Measurements from ENCODE around the gene FRG2.
"Not testable (repeated sequence)": the region's sequence is repeated elsewhere in the genome, so short reads cannot be mapped to it uniquely, and the experiment has no call there.

The FRG2 gene

GRCh38 chr4:190016369-190017289 lies 10.4 kb downstream of the FRG2 start:
- Histone ChIP-seq H3K9me3 (no peaks in the 10 kb centered on the region), H3K27me3 (peaks cover 100% of the 10 kb centered on the region), H3K4me1 (ENCODE audit: control insufficient read depth in 1 of 2, insufficient read depth in 1 of 2, low read depth in 1 of 2, low read length in 1 of 2) (no peaks in the 10 kb centered on the region), H3K4me3 (ENCODE audit: low read depth in 1 of 2, low read length in 1 of 2) (no peak overlapping the region), H3K27ac (no peak overlapping the region), H3K36me3 (no peaks in the 10 kb centered on the region)
- TF ChIP-seq CTCF (IDR thresholded peaks at IDR 0.05) = no peak

- no peak for TF ChIP-seq CTCF (IDR thresholded peaks at IDR 0.05)
Measured at GRCh38 chr4:190015538-190016368, 11.3 kb downstream of the FRG2 start.

GRCh38 chr4:190014771-190015537 lies 12.1 kb downstream of the FRG2 start:
- no peaks in the 10 kb centered on the region for H3K36me3 ChIP-seq
- no peaks in the 10 kb centered on the region for H3K4me1 ChIP-seq (ENCODE audit: control insufficient read depth in 1 of 2, insufficient read depth in 1 of 2, low read depth in 1 of 2, low read length in 1 of 2)
- no peak overlapping the region for H3K27ac ChIP-seq
- no peaks in the 10 kb centered on the region for H3K9me3 ChIP-seq
- TF ChIP-seq CTCF (IDR thresholded peaks at IDR 0.05) = no peak
- peaks cover 100% of the 10 kb centered on the region for H3K27me3 ChIP-seq
- H3K4me3 ChIP-seq (ENCODE audit: low read depth in 1 of 2, low read length in 1 of 2) = no peak overlapping the region

More at GRCh38 chr4:190015538-190016368, 11.3 kb downstream of the FRG2 start:
- Histone ChIP-seq H3K4me1 (ENCODE audit: control insufficient read depth in 1 of 2, insufficient read depth in 1 of 2, low read depth in 1 of 2, low read length in 1 of 2) (no peaks in the 10 kb centered on the region), H3K9me3 (no peaks in the 10 kb centered on the region), H3K4me3 (ENCODE audit: low read depth in 1 of 2, low read length in 1 of 2) (no peak overlapping the region), H3K27ac (no peak overlapping the region), H3K27me3 (peaks cover 100% of the 10 kb centered on the region), H3K36me3 (no peaks in the 10 kb centered on the region)

GRCh38 chr4:189989941-189990340 lies 37.1 kb downstream of the FRG2 start:
- H3K27ac ChIP-seq; H3K4me3 ChIP-seq (ENCODE audit: low read depth in 1 of 2, low read length in 1 of 2); H3K36me3 ChIP-seq; H3K4me1 ChIP-seq (ENCODE audit: control insufficient read depth in 1 of 2, insufficient read depth in 1 of 2, low read depth in 1 of 2, low read length in 1 of 2); H3K9me3 ChIP-seq; H3K27me3 ChIP-seq: not testable (repeated sequence)

GRCh38 chr4:189988877-189989431 lies 38.1 kb downstream of the FRG2 start:
- TF ChIP-seq CTCF (IDR thresholded peaks at IDR 0.05) = no peak
- Histone ChIP-seq H3K36me3 (no peaks in the 10 kb centered on the region), H3K9me3 (no peaks in the 10 kb centered on the region), H3K27me3 (no peaks in the 10 kb centered on the region), H3K27ac (no peak overlapping the region), H3K4me1 (ENCODE audit: control insufficient read depth in 1 of 2, insufficient read depth in 1 of 2, low read depth in 1 of 2, low read length in 1 of 2) (no peaks in the 10 kb centered on the region), H3K4me3 (ENCODE audit: low read depth in 1 of 2, low read length in 1 of 2) (no peak overlapping the region)

- not testable (repeated sequence) for H3K36me3 ChIP-seq; H3K27me3 ChIP-seq; H3K27ac ChIP-seq; H3K4me3 ChIP-seq (ENCODE audit: low read depth in 1 of 2, low read length in 1 of 2); H3K4me1 ChIP-seq (ENCODE audit: control insufficient read depth in 1 of 2, insufficient read depth in 1 of 2, low read depth in 1 of 2, low read length in 1 of 2); H3K9me3 ChIP-seq
Measured at GRCh38 chr4:189985651-189986243, 41.3 kb downstream of the FRG2 start.

- not testable (repeated sequence) for H3K9me3 ChIP-seq; H3K4me3 ChIP-seq (ENCODE audit: low read depth in 1 of 2, low read length in 1 of 2); H3K27me3 ChIP-seq; H3K27ac ChIP-seq; H3K4me1 ChIP-seq (ENCODE audit: control insufficient read depth in 1 of 2, insufficient read depth in 1 of 2, low read depth in 1 of 2, low read length in 1 of 2); H3K36me3 ChIP-seq
Measured at GRCh38 chr4:189984661-189985060, 42.4 kb downstream of the FRG2 start.

GRCh38 chr4:189983916-189984526 lies 43.0 kb downstream of the FRG2 start:
- H3K9me3 ChIP-seq = not testable (repeated sequence)

More at GRCh38 chr4:189983916-189984526, 43.0 kb downstream of the FRG2 start:
- not testable (repeated sequence) for H3K4me1 ChIP-seq (ENCODE audit: control insufficient read depth in 1 of 2, insufficient read depth in 1 of 2, low read depth in 1 of 2, low read length in 1 of 2); H3K27ac ChIP-seq; H3K36me3 ChIP-seq; H3K27me3 ChIP-seq; H3K4me3 ChIP-seq (ENCODE audit: low read depth in 1 of 2, low read length in 1 of 2)
